Measurements from ENCODE around the gene GALNT2.

DNA sequence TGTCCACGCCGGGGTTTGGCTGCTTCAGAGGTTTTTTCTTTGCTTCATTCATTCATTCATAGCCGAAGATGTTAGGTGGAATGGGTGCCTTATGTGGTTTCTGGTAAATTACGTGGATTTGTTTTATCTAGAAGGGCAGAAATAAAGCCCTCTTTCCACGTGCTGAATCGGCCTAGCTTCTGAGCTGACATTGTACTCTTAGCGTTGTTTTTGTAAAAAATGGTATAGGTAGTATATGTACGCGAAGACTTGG is 1.5 kb downstream of the GALNT2 start:
- TF ChIP-seq, protein P1, sequence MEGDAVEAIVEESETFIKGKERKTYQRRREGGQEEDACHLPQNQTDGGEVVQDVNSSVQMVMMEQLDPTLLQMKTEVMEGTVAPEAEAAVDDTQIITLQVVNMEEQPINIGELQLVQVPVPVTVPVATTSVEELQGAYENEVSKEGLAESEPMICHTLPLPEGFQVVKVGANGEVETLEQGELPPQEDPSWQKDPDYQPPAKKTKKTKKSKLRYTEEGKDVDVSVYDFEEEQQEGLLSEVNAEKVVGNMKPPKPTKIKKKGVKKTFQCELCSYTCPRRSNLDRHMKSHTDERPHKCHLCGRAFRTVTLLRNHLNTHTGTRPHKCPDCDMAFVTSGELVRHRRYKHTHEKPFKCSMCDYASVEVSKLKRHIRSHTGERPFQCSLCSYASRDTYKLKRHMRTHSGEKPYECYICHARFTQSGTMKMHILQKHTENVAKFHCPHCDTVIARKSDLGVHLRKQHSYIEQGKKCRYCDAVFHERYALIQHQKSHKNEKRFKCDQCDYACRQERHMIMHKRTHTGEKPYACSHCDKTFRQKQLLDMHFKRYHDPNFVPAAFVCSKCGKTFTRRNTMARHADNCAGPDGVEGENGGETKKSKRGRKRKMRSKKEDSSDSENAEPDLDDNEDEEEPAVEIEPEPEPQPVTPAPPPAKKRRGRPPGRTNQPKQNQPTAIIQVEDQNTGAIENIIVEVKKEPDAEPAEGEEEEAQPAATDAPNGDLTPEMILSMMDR (IDR thresholded peaks at IDR 0.05; ENCODE audit: borderline replicate concordance, extremely low read depth, low read length, poor library complexity, severe bottlenecking) = no peak
- no peak for TF ChIP-seq EZH2 (IDR thresholded peaks at IDR 0.05; ENCODE audit: borderline replicate concordance, low read depth, low read length, severe bottlenecking)

Data from DND-41 (cell line).